ENCODE measurements around the gene MSTN.
"Not testable (repeated sequence)": the region's sequence is repeated elsewhere in the genome, so short reads cannot be mapped to it uniquely, and the experiment has no call there.

Gene MSTN

DNA sequence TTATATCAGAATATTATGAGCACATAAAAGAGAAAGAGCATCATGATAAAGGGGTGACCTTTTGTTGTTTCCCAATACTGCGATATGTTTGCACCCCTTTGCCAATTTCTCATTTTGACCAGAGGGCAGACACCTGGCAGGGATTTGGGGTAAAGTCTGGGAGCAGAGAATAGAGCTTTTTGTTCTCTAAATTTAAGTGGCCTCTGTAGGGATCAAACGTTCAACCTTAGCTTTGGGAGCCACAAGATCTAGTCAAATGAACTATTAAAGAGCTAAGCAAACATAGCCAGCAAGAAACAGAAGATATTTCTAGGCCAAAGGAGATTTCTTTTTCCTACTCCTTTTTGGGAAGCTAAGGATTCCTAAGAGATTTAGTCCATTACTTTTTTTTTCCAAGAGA lies 1.1 kb upstream of the MSTN start:
- no peak for DNase-seq (ENCODE audit: low read depth in 2 of 2)

- DNase-seq (ENCODE audit: low read depth in 2 of 2) = no peak
Observed at GRCh38 chr2:190062053-190062452, 476 bp downstream of the MSTN start.

DNA sequence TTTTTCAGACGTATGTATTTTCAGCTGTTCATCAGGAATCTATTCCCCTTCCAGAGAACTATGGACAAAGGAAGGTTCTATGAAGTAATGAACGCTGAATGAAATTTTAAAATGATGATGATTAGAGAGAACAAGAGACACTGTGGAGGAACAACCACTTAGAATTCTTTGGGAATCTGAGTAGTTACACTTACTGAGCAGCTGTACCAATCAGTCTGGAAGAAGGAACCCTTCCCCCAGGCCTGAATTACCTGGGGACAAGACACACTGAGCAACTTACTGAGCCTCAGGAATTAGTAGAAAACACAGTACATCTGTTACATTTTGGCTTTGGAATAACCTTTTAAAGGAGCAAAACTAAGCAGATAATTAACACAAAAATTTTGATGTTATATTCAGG lies 1.9 kb downstream of the MSTN start:
- DNase-seq (ENCODE audit: low read depth in 2 of 2) = no peak

DNA sequence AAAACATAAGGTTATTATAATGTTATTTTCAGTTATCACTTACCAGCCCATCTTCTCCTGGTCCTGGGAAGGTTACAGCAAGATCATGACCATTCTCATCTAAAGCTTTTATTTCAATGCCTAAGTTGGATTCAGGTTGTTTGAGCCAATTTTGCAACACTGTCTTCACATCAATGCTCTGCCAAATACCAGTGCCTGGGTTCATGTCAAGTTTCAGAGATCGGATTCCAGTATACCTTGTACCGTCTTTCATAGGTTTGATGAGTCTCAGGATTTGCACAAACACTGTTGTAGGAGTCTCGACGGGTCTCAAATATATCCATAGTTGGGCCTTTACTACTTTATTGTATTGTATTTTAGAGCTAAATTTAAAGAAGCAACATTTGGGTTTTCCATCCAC lies 2.5 kb downstream of the MSTN start:
- no peak for DNase-seq (ENCODE audit: low read depth in 2 of 2)

DNA sequence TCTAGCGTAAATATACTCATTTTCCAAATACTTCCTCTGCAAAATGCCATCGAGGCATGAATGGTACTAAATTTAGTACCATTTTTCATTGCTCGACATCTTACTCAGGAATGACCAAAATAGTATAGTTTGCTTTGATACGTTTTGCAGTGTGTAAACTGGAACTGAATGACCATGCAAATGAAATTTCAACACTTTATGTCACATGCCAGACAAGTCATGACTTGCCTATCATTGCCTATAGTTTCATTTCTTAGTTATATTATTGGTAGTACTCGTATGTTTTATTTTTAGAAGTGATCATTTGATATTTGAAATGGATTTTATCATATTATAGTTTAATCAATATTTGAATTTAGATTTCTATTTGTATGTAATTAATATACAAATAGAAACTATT lies 9.1 kb downstream of the MSTN start:
- no peak for DNase-seq (ENCODE audit: low read depth in 2 of 2)

GRCh38 chr2:190052307-190052706 lies 10.2 kb downstream of the MSTN start:
- DNase-seq (ENCODE audit: low read depth in 2 of 2) = no peak

GRCh38 chr2:190051223-190051622 lies 11.3 kb downstream of the MSTN start:
- DNase-seq (ENCODE audit: low read depth in 2 of 2) = no peak

DNA sequence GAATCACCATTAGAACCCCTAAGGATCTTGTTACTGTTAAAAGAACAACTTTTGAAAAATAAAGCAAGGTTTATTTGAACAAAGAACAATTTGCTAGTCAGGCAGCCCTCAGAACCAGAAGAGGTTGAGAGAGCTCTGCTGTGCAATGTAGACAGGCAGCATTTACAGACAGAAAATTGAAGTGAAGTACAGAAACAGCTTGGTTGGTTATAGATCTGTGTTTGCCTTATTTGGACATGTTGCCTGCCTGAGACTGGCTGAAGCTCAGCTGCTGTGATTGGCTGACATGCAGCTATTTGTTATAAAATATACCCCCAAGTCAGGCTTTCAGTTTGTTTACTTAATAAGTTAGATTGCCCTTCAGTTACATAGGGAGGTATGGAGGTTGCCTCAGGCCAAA lies 12.5 kb downstream of the MSTN start:
- no peak for DNase-seq (ENCODE audit: low read depth in 2 of 2)

DNA sequence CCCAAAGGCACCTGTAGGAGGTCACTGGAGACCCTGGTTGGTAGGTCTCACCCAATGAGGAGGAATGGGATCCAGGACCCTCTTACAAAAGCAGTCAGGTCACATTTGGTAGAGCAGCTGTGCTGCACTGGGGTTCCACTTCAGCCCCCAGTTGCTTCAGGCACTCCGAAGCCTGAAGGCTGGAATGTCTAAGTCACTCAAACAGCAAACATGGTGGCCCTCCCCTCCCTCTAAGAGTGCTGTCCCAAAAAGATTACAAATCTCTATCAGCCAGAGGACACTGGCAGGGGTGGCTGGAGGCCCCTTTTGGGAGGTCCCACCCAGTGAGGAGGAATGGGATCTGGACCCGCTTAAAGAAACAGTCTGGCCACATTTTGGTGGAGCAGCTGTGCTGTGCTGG lies 17.7 kb downstream of the MSTN start:
- no peak for DNase-seq (ENCODE audit: low read depth in 2 of 2)

- no peak for DNase-seq (ENCODE audit: low read depth in 2 of 2)
Observed at GRCh38 chr2:190043441-190043840, 19.1 kb downstream of the MSTN start.

- no peak for DNase-seq (ENCODE audit: low read depth in 2 of 2)
Observed at GRCh38 chr2:190036071-190036470, 26.5 kb downstream of the MSTN start.

DNA sequence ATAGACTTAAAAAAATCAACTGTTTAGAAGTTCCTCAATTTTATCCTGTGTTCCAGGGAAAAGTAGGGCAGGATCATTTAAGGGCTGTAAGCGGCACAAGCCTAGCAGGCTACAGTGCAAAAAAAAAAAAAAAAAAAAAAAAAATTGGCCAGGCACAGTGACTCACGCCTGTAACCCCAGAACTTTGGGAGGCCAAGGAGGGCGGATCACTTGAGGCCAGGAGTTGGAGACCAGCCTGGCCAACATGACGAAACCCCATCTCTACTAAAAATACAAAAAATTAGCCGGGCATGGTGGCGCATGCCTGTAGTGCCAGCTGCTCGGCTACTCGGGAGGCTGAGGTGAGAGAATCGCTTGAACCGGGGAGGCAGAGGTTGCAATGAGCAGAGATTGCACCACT lies 28.1 kb downstream of the MSTN start:
- not testable (repeated sequence) for DNase-seq (ENCODE audit: low read depth in 2 of 2)

DNA sequence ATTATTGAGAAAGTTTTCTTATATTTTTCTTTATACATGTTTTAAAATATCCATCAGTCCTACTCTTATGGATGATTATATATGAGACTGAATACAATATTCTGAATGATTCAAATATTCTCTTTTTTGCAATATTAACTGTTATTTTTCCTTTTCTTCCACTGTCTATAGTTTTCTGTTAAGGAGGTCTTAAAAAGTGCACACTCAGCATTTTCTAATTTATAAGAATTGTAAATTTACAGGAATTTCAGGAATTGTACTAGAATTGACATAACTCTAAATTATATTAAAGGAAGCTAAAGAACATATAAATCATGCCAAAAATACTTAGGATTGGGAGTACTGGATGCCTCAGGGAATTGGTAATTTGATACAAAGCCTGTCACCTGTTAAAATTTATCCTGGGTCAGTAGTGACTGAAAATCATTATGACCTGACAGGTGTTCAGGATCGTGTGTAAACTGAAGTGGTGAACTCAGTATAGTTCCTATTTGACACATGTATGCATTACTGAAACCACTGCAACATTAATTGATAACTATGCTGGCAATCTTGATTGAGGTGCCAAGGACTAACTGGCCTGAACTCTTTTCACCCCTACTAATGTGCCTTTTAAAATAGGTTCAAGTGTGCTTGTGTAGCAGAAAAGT lies 30.4 kb downstream of the MSTN start:
- no peak for DNase-seq (ENCODE audit: low read depth in 2 of 2)

DNA sequence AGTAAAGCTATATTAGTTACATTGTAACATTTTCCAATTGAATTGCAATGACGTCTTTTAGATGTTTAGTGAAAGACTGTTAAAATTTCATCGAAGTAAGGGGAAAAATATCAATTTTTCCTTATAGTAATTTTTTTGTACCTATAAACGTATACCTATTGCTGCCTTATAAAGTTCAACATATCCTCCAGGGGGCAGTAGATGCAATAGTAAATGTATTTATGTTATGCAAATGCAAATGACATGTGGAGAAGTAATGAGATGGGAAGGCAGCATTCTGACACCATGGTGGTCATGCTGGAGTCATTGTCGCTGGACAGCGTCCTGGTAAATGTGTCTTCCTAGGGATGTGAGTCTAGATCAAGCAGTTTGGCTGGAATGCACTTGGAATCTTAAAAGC lies 38.7 kb downstream of the MSTN start:
- DNase-seq (ENCODE audit: low read depth in 2 of 2) = no peak

- no peak for DNase-seq (ENCODE audit: low read depth in 2 of 2)
Observed at GRCh38 chr2:190020720-190021119, 41.8 kb downstream of the MSTN start.

DNA sequence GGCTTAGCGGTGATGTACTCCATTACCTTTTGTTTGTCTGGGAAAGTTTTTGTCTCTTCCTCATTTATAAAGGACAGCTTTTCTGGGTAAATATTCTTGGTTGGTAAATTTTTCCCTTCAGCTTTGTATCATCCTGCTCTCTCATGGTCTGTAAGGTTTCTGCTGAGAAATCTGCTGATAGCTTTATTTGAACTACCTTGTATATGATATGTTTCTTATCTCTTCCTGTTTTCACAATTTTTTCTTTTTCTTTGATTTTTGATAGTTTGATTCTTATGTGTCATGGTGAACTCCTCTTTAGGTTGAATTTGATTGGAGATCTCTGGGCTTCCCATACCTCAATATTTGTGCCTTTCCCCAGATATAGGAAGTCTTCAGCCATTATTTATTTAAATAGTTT lies 44.7 kb downstream of the MSTN start:
- no peak for DNase-seq (ENCODE audit: low read depth in 2 of 2)

DNA sequence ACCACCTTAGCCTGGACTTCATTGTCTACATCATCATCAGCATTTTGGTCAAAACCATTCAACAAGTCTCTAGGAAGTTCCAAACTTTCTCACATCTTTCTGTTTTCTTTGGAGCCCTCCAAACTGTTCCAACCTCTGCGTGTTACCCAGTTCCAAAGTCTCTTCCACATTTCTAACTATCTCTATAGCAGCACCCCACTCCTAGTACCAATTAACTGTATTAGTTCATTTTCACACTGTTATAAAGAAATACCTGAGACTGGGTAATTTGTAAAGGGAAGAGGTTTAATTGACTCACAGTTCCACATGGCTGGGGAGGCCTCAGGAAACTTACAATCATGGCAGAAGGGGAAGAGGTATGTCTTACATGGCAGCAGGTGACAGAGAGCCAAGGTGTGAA lies 46.6 kb downstream of the MSTN start:
- not testable (repeated sequence) for DNase-seq (ENCODE audit: low read depth in 2 of 2)
